ENCODE results near the gene EMC10.

Gene EMC10

GRCh38 chr19:50505856-50506611 is 29.7 kb downstream of the EMC10 start:
- no peaks in the 10 kb centered on the region for H3K36me3 Mint-ChIP-seq (ENCODE audit: low read depth)
- H3K4me3 Mint-ChIP-seq = no peak overlapping the region
- peaks cover 34% of the 10 kb centered on the region for H3K4me1 Mint-ChIP-seq
- DNase-seq = no peak
- no peaks in the 10 kb centered on the region for H3K9me3 Mint-ChIP-seq
- TF ChIP-seq CTCF (IDR thresholded peaks at IDR 0.05) = no peak
- no peak overlapping the region for H3K27ac Mint-ChIP-seq
- H3K27me3 Mint-ChIP-seq (ENCODE audit: low read depth, poor library complexity) = peaks cover 8% of the 10 kb centered on the region

DNA sequence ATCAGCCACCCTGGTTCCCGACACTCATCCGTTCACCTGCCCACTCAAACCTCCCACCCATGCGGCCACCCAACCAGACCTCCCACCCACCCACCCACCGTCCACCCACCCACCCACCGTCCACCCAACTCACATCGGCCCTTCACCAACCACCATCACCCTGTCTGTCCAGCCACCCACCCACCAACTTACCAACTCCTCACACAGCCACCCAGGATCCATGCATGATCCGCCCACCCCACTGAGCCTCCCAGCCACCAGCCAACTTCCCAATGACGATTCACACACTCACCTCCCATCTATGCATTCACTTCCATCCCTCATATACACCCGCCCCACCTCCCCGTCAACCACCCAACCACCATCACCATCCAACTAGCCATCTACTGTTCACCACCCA is 30.4 kb downstream of the EMC10 start:
- H3K9me3 Mint-ChIP-seq = no peaks in the 10 kb centered on the region
- H3K27ac Mint-ChIP-seq = no peak overlapping the region
- DNase-seq = no peak
- no peaks in the 10 kb centered on the region for H3K36me3 Mint-ChIP-seq (ENCODE audit: low read depth)
- peaks cover 33% of the 10 kb centered on the region for H3K4me1 Mint-ChIP-seq
- TF ChIP-seq CTCF (IDR thresholded peaks at IDR 0.05) = no peak
- H3K4me3 Mint-ChIP-seq = no peak overlapping the region
- H3K27me3 Mint-ChIP-seq (ENCODE audit: low read depth, poor library complexity) = peaks cover 3% of the 10 kb centered on the region

- Mint-ChIP-seq H3K27me3 (ENCODE audit: low read depth, poor library complexity) (peaks cover 3% of the 10 kb centered on the region), H3K4me3 (no peak overlapping the region), H3K4me1 (peaks cover 33% of the 10 kb centered on the region), H3K9me3 (no peaks in the 10 kb centered on the region), H3K27ac (no peak overlapping the region), H3K36me3 (ENCODE audit: low read depth) (no peaks in the 10 kb centered on the region)
- TF ChIP-seq CTCF (IDR thresholded peaks at IDR 0.05) = no peak
- no peak for DNase-seq
Observed at GRCh38 chr19:50507376-50507775, 31.1 kb downstream of the EMC10 start.

DNA sequence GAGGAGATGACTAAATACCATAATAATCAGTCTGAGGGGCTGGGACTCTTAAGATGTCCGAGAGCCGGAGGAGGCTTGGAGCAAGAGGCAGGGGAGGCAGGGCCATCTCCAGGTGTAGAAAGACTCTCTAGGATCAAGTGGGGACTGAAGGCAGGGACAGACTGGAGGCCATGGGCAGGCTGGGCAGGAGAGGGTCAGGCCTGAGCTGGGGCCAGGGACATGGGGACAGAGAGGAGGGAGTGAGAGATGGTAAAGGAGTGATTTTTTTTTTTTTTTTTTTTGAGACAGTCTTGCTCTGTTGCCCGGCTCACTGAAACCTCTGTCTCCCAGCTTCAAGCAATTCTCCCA is 32.5 kb downstream of the EMC10 start:
- H3K4me3 Mint-ChIP-seq = no peak overlapping the region
- H3K36me3 Mint-ChIP-seq (ENCODE audit: low read depth) = no peaks in the 10 kb centered on the region
- no peak for DNase-seq
- peaks cover 6% of the 10 kb centered on the region for H3K27me3 Mint-ChIP-seq (ENCODE audit: low read depth, poor library complexity)
- TF ChIP-seq CTCF (IDR thresholded peaks at IDR 0.05) = no peak
- H3K27ac Mint-ChIP-seq = peak overlapping the region; percentile 39
- peaks cover 41% of the 10 kb centered on the region for H3K4me1 Mint-ChIP-seq
- H3K9me3 Mint-ChIP-seq = no peaks in the 10 kb centered on the region

- no peak overlapping the region for H3K4me3 Mint-ChIP-seq
- no peaks in the 10 kb centered on the region for H3K36me3 Mint-ChIP-seq (ENCODE audit: low read depth)
- no peaks in the 10 kb centered on the region for H3K9me3 Mint-ChIP-seq
- peaks cover 6% of the 10 kb centered on the region for H3K27me3 Mint-ChIP-seq (ENCODE audit: low read depth, poor library complexity)
- peaks cover 46% of the 10 kb centered on the region for H3K4me1 Mint-ChIP-seq
- H3K27ac Mint-ChIP-seq = peak overlapping the region; percentile 42
- DNase-seq = no peak
- TF ChIP-seq CTCF (IDR thresholded peaks at IDR 0.05) = no peak
Observed at GRCh38 chr19:50509366-50509765, 33.1 kb downstream of the EMC10 start.

DNA sequence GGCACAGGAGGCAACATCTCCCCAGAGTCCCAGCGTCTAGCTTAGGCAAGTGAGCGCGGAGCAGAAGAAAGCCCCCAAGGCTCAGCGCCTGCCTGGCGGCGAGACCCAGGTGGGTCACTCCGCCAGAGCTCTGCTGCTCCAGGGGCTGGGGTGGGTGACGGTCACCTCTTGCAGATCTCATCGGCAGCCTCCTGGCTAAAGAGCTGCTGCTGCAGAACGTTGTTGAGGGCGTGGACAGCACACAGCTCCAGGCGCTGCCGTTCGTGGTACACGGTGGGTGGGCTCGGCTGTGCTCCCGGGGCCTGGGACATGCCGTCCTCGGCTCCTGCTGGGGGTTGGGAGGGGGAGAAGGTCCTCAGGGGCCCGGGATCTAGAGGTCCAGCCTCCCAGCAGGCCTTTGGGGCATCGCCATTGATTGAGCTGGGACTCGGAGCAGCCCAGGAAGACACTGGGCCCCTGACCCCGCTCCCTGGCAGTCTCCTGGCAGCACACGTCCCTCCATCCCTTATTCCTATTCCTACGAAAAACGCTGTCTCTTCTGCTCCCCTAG is 33.9 kb downstream of the EMC10 start:
- Mint-ChIP-seq H3K4me1 (peaks cover 47% of the 10 kb centered on the region), H3K27ac (peak overlapping the region; percentile 84), H3K9me3 (no peaks in the 10 kb centered on the region), H3K4me3 (peak overlapping the region; percentile 82), H3K36me3 (ENCODE audit: low read depth) (no peaks in the 10 kb centered on the region), H3K27me3 (ENCODE audit: low read depth, poor library complexity) (peaks cover 6% of the 10 kb centered on the region)
- DNase-seq = no peak
- no peak for TF ChIP-seq CTCF (IDR thresholded peaks at IDR 0.05)

Data from nephron progenitor cell (in vitro differentiated cells).